Measurements from ENCODE around the gene ZNF503.
A peak's percentile ranks its signal among the peaks of the same experiment; 100 is the strongest.

The ZNF503 gene

GRCh38 chr10:75431180-75432111 lies 29.9 kb upstream of the ZNF503 start, which contains the start of gene LRMDA:
Gene LRMDA (plus strand): TSS chr10:75431624.
- DNase-seq (ENCODE audit: low spot score) = no peak

- DNase-seq (ENCODE audit: low spot score) = peak; percentile 88
Observed at GRCh38 chr10:75430000-75430763, 28.6 kb upstream of the ZNF503 start.

- DNase-seq (ENCODE audit: low spot score) = no peak
Observed at GRCh38 chr10:75429159-75429827, 27.7 kb upstream of the ZNF503 start.

GRCh38 chr10:75428434-75429158 lies 27.0 kb upstream of the ZNF503 start:
- DNase-seq (ENCODE audit: low spot score) = no peak

GRCh38 chr10:75427951-75428350 lies 26.4 kb upstream of the ZNF503 start:
- no peak for DNase-seq (ENCODE audit: low spot score)

GRCh38 chr10:75426880-75427279 lies 25.3 kb upstream of the ZNF503 start:
- no peak for DNase-seq (ENCODE audit: low spot score)

GRCh38 chr10:75425291-75426079 lies 23.9 kb upstream of the ZNF503 start:
- DNase-seq (ENCODE audit: low spot score) = no peak

GRCh38 chr10:75424571-75424970 lies 23.0 kb upstream of the ZNF503 start:
- no peak for DNase-seq (ENCODE audit: low spot score)

- DNase-seq (ENCODE audit: low spot score) = no peak
Observed at GRCh38 chr10:75422913-75423312, 21.3 kb upstream of the ZNF503 start.

- no peak for DNase-seq (ENCODE audit: low spot score)
Observed at GRCh38 chr10:75418712-75419111, 17.1 kb upstream of the ZNF503 start.

- no peak for DNase-seq (ENCODE audit: low spot score)
Observed at GRCh38 chr10:75418293-75418692, 16.7 kb upstream of the ZNF503 start.

- DNase-seq (ENCODE audit: low spot score) = no peak
Observed at GRCh38 chr10:75417522-75417927, 16.0 kb upstream of the ZNF503 start.

GRCh38 chr10:75414527-75414926 lies 13.0 kb upstream of the ZNF503 start:
- DNase-seq (ENCODE audit: low spot score) = no peak

GRCh38 chr10:75410132-75411005 lies 8.8 kb upstream of the ZNF503 start:
- DNase-seq (ENCODE audit: low spot score) = no peak

GRCh38 chr10:75408911-75409885 lies 7.6 kb upstream of the ZNF503 start:
- peak; percentile 87 for DNase-seq (ENCODE audit: low spot score)

- DNase-seq (ENCODE audit: low spot score) = no peak
Observed at GRCh38 chr10:75408509-75408875, 6.9 kb upstream of the ZNF503 start.

- DNase-seq (ENCODE audit: low spot score) = peak; percentile 73
Observed at GRCh38 chr10:75407713-75408508, 6.3 kb upstream of the ZNF503 start.

GRCh38 chr10:75407224-75407712 lies 5.7 kb upstream of the ZNF503 start:
- no peak for DNase-seq (ENCODE audit: low spot score)

Measured in ecto neural progenitor cell (in vitro differentiated cells).